Loucy (cell line): ENCODE data around the gene DGAT2.

Source experiments
- EZH2phosphoT487 ChIP-seq: fragments of 200-600 bp; IDR thresholded peaks from 2 replicates; pipeline ENCODE4 v1.6.1; 2018; ENCODE audit warnings: antibody characterized with exemption, mild to moderate bottlenecking, moderate library complexity, borderline replicate concordance
- TF ChIP-seq, protein P1 (sequence below): fragments of 200-600 bp; sonication (generic); conservative IDR thresholded peaks from 2 replicates; pipeline ENCODE4 v1.5.1; 2014; ENCODE audit warnings: mild to moderate bottlenecking, antibody characterized with exemption, low read length

DNA sequence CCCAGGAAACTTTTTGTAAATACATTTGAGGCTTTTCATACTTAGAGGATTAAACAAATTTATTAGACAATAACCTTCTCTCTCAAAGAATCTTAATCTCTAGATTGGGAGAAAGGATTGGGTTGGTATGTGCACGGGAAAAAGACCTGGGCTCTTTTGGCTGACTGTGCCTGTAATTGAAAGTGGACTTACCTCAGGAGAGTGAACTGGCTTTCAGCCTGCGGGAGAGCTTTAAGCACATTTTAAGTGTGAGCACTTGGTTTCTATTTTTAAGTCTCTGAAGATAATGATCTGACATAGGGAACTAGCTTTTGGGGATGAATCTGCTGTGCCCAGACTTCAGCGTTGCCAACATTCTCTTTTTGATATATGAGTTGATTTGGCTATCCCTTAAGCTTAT, 82.2 kb downstream of the DGAT2 start:
- TF ChIP-seq, protein P1, sequence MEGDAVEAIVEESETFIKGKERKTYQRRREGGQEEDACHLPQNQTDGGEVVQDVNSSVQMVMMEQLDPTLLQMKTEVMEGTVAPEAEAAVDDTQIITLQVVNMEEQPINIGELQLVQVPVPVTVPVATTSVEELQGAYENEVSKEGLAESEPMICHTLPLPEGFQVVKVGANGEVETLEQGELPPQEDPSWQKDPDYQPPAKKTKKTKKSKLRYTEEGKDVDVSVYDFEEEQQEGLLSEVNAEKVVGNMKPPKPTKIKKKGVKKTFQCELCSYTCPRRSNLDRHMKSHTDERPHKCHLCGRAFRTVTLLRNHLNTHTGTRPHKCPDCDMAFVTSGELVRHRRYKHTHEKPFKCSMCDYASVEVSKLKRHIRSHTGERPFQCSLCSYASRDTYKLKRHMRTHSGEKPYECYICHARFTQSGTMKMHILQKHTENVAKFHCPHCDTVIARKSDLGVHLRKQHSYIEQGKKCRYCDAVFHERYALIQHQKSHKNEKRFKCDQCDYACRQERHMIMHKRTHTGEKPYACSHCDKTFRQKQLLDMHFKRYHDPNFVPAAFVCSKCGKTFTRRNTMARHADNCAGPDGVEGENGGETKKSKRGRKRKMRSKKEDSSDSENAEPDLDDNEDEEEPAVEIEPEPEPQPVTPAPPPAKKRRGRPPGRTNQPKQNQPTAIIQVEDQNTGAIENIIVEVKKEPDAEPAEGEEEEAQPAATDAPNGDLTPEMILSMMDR, result no peak
- TF ChIP-seq EZH2phosphoT487, result no peak
